Measurements from ENCODE around the gene RFX2.

DNA sequence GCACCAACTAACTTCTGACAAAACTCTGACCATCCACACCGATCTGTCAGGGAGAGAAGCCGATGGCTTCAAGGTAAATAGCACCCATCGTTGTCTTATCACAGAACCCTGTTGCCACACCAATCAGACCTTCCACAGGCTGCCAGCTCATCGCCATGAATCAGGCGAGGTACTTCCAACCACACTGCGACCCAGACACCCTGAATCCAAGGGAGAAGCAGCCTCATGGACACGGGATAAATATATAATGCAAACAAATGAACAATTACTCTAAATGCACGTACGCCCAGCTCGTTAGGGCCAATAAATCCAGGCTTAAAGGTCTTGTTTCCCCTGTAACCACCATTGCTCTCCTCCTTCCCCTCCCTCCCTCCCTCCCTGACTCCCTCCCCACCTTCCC, 153.1 kb downstream of the RFX2 start:
- TF ChIP-seq GATA3 (IDR thresholded peaks at IDR 0.05; ENCODE audit: low read depth, low read length): no peak
- no peak for TF ChIP-seq GATA2 (IDR thresholded peaks at IDR 0.05; ENCODE audit: low read depth, low read length)
